HT1080 (cell line): Measurements from ENCODE around the gene NECTIN3. TPM values are rescaled to one million over a fixed set of nuclear protein-coding genes. Genes with fewer than 3 reads are reported as not detected.

Experiments used
- DNase-seq: peaks from one replicate; pipeline ENCODE4 v3.0.0-alpha.2; 2015; ENCODE audit warnings: low read depth
- polyA plus RNA-seq, 2 experiments: library from polyadenylated mRNA; depleted of rRNA; stranded (reverse); fragments of >200 nt; gene quantifications; 2 replicates each; pipeline ENCODE4 v1.2.3, GENCODE V29; 2015
- total RNA-seq: library from RNA; depleted of rRNA; stranded (reverse); fragments of >200 nt; shearing (Covaris generic); gene quantifications from 2 replicates; pipeline ENCODE4 v1.2.3, GENCODE V29; 2014; rRNA removed

NECTIN3 gene
- 61.5 and 66.2 TPM in 2 replicates for total RNA-seq
- polyA plus RNA-seq (2015; cell fraction: cytosol; rRNA removed) = 41.2 and 51.0 TPM in 2 replicates
- polyA plus RNA-seq (2015; cell fraction: nucleus; rRNA removed) = 46.4 and 57.3 TPM in 2 replicates

GRCh38 chr3:111071257-111072030 lies at the start of gene NECTIN3:
NECTIN3 (plus strand) TSS chr3:111071816; CDS start chr3:111072018, 202 bp downstream.
- DNase-seq = peak; percentile 99

GRCh38 chr3:111027868-111028267 lies 43.7 kb upstream of the NECTIN3 start:
- DNase-seq = no peak

- no peak for DNase-seq
Observed at GRCh38 chr3:111031538-111031937, 40.1 kb upstream of the NECTIN3 start.

GRCh38 chr3:111032677-111033076 lies 38.9 kb upstream of the NECTIN3 start:
- no peak for DNase-seq

- DNase-seq = peak; percentile 32
Observed at GRCh38 chr3:111033470-111034050, 38.1 kb upstream of the NECTIN3 start.

GRCh38 chr3:111035316-111035715 lies 36.3 kb upstream of the NECTIN3 start:
- no peak for DNase-seq

- no peak for DNase-seq
Observed at GRCh38 chr3:111035902-111036301, 35.7 kb upstream of the NECTIN3 start.

GRCh38 chr3:111040959-111041358 lies 30.7 kb upstream of the NECTIN3 start:
- DNase-seq = no peak

GRCh38 chr3:111045564-111045963 lies 26.1 kb upstream of the NECTIN3 start:
- no peak for DNase-seq

GRCh38 chr3:111047042-111047441 lies 24.6 kb upstream of the NECTIN3 start:
- DNase-seq = no peak

GRCh38 chr3:111047812-111048435 lies 23.7 kb upstream of the NECTIN3 start:
- no peak for DNase-seq

GRCh38 chr3:111051354-111051753 lies 20.3 kb upstream of the NECTIN3 start:
- DNase-seq = no peak

GRCh38 chr3:111068574-111068973 lies 3.0 kb upstream of the NECTIN3 start:
- no peak for DNase-seq

GRCh38 chr3:111069974-111070771 lies 1.4 kb upstream of the NECTIN3 start:
- peak; percentile 13 for DNase-seq

- no peak for DNase-seq
Observed at GRCh38 chr3:111070772-111071256, 802 bp upstream of the NECTIN3 start.

GRCh38 chr3:111072031-111072921 lies 660 bp downstream of the NECTIN3 start:
- peak; percentile 34 for DNase-seq

GRCh38 chr3:111073218-111073617 lies 1.6 kb downstream of the NECTIN3 start:
- peak; percentile 55 for DNase-seq

- no peak for DNase-seq
Observed at GRCh38 chr3:111076732-111077131, 5.1 kb downstream of the NECTIN3 start.

GRCh38 chr3:111077369-111077768 lies 5.8 kb downstream of the NECTIN3 start:
- no peak for DNase-seq

- DNase-seq = peak; percentile 63
Observed at GRCh38 chr3:111080413-111080812, 8.8 kb downstream of the NECTIN3 start.
